HEK293 (cell line): Measurements from ENCODE around the gene TCF7.

Experiments
- SP2 ChIP-seq: fragments of 450-650 bp; formaldehyde crosslinking; IDR thresholded peaks from 2 replicates; pipeline ENCODE4 v1.5.1; 2016; ENCODE audit warnings: missing biosample characterization, missing genetic modification characterization
- YY1 ChIP-seq: fragments of 450-650 bp; formaldehyde crosslinking; IDR thresholded peaks from 2 replicates; pipeline ENCODE4 v1.5.1; 2018; ENCODE audit warnings: missing biosample characterization, missing genetic modification characterization
- ZNF747 ChIP-seq: fragments of 450-650 bp; formaldehyde crosslinking; IDR thresholded peaks from 2 replicates; pipeline ENCODE4 v1.5.1; 2016; ENCODE audit warnings: missing biosample characterization, missing genetic modification characterization
- TF ChIP-seq, protein P1 (sequence below): fragments of 450-650 bp; formaldehyde crosslinking; IDR thresholded peaks from 2 replicates; pipeline ENCODE4 v1.5.1; 2016; ENCODE audit warnings: missing biosample characterization, missing genetic modification characterization

DNA sequence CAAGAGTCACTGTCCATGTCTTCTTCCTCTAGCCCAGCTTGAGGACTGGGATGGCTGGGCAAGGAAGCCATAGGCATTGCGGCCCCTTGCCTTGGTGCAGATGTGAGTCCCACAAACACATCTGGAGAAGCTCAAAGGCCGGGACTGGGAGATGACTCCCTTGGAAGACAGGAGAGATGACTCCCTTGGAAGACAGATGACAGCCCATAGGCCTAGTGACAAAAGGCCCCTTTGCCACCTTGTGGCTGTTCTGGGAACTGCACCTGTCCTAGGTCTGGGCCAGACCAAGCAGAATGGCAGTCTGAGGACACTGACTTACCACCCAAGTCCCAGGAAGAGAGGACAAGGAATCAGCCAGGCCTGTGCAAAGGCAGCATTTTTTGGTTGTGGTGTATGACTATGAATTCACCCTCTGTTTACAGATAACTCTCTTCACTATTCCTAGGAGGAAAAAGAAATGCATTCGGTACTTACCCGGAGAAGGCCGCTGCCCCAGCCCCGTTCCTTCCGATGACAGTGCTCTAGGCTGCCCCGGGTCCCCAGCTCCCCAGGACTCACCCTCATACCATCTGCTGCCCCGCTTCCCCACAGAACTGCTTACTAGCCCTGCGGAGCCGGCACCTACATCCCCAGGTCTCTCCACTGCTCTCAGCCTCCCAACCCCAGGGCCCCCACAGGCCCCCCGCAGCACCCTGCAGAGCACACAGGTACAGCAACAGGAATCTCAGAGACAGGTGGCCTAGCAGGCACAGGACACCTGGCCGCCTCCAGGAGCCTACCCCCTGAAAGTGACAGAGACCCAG is 31.5 kb downstream of the TCF7 start:
- TF ChIP-seq, protein P1, sequence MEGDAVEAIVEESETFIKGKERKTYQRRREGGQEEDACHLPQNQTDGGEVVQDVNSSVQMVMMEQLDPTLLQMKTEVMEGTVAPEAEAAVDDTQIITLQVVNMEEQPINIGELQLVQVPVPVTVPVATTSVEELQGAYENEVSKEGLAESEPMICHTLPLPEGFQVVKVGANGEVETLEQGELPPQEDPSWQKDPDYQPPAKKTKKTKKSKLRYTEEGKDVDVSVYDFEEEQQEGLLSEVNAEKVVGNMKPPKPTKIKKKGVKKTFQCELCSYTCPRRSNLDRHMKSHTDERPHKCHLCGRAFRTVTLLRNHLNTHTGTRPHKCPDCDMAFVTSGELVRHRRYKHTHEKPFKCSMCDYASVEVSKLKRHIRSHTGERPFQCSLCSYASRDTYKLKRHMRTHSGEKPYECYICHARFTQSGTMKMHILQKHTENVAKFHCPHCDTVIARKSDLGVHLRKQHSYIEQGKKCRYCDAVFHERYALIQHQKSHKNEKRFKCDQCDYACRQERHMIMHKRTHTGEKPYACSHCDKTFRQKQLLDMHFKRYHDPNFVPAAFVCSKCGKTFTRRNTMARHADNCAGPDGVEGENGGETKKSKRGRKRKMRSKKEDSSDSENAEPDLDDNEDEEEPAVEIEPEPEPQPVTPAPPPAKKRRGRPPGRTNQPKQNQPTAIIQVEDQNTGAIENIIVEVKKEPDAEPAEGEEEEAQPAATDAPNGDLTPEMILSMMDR (tag by site-specific recombination): peak; percentile 83
- TF ChIP-seq YY1: no peak
- TF ChIP-seq ZNF747 (tag by site-specific recombination): no peak
- no peak for TF ChIP-seq SP2 (tag by site-specific recombination)
